GM10266 (cell line): ENCODE measurements around the gene GNB1.
"Not testable (repeated sequence)": the region's sequence is repeated elsewhere in the genome, so short reads cannot be mapped to it uniquely, and the experiment has no call there.

Experiments used
- DNase-seq: peaks from one replicate; pipeline ENCODE4 v3.0.0; 2012; ENCODE audit errors: extremely low spot score
- TF ChIP-seq, protein P1 (sequence below): IDR thresholded peaks from 2 replicates; pipeline ENCODE4 v1.5.1; 2012; ENCODE audit warnings: mild to moderate bottlenecking, low read depth; ENCODE audit not compliant: control insufficient read depth, insufficient read depth; ENCODE audit errors: missing control alignments

Gene GNB1

DNA sequence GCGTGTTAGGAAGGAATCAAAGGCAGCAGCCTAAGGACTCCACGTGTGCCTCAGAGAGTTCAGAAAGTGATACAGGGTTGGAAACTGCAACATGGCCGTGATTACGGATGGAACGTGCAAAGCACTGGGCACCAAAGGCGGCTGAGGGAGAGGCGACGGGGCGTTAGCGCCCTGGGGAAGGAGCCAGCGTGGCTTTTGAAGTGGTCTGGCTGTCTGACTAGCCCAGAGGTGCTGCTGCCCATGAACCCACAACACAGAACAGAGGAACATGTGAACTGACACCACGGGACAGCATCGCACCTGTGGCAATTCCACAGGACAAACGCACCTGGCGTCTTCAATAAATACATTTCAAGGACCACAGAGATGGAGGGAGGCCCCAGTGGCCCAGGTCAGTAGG, 46.2 kb upstream of the GNB1 start:
- DNase-seq = no peak
- TF ChIP-seq, protein P1, sequence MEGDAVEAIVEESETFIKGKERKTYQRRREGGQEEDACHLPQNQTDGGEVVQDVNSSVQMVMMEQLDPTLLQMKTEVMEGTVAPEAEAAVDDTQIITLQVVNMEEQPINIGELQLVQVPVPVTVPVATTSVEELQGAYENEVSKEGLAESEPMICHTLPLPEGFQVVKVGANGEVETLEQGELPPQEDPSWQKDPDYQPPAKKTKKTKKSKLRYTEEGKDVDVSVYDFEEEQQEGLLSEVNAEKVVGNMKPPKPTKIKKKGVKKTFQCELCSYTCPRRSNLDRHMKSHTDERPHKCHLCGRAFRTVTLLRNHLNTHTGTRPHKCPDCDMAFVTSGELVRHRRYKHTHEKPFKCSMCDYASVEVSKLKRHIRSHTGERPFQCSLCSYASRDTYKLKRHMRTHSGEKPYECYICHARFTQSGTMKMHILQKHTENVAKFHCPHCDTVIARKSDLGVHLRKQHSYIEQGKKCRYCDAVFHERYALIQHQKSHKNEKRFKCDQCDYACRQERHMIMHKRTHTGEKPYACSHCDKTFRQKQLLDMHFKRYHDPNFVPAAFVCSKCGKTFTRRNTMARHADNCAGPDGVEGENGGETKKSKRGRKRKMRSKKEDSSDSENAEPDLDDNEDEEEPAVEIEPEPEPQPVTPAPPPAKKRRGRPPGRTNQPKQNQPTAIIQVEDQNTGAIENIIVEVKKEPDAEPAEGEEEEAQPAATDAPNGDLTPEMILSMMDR = no peak

DNA sequence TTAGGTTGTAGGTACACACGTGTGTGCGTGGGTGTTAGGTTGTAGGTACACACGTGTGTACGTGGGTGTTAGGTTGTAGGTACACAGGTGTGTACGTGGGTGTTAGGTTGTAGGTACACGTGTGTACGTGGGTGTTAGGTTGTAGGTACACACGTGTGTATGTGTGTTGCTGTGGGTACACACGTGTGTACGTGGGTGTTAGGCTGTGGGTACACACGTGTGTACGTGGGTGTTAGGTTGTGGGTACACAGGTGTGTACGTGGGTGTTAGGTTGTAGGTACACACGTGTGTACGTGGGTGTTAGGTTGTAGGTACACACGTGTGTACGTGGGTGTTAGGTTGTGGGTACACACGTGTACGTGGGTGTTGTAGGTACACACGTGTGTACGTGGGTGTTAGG, 44.0 kb upstream of the GNB1 start:
- not testable (repeated sequence) for DNase-seq

DNA sequence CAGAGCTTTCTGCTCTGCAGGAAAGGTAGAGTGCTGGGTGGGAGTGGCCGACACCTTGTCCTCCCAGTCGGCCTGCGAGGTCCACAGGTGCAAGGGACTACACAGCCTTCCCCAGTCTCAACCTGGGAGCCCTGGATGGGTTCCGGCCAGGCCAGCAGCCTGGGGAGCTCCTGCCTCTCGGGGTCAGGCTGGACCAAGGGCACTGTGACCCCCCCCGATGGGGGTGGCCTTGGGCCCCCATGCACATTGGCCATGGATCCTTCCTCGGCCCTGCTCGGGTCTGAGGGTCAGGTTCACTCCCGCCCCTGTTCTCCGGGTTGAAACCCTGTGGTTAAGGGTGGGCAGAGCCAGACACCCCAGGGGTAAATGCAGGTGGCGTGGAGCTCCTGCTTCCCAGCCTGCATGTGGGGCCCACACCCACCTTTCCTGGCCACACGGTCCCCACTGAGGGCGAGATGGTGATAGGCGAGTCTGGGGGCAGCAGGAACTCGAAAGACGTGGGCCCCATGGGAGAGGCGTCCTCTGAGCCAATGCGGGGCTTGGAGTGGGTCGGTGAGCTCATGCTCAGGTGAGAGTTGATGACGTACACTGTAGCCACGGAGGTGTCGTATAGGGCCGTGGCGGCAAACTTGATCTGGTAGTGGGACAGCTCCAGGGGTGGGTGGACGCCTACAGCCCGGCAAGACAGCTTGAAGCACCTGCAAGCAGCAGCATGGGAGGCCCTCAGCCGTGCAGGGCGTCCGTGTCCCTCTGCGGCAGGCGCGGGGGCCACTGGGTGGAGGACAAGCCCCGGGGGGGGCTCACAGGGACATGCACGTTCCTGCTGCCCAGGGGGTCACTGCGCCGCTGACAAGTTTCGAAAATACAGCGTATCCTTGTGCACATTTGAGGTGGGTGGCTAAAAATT, 39.0 kb upstream of the GNB1 start:
- TF ChIP-seq, protein P1 = no peak

DNA sequence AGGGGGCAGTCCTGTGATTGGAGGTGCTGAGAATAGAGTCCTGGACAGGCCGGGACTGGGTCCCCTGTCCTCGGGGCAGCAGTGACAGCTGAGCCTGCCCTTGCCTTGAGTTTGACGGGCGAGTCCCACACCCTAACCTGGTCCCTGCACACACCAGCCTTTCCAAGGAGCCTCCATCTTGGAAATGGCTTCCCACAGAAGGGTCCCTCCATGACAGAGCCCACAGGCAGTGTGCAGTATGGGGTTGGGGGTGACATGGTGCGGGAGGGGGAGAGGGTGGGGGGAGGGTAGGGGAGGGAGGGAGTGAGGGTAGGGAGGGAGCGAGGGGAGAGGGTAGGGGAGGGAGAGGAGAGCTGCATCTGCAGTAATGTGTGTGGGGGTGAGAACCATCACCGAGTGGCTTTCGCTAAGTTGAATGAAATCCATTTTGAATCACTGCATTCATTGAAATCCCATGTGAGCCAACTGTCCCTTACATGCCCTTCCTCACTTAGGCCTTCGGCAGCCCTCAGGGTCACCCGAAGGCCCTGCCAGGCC, 38.3 kb upstream of the GNB1 start:
- TF ChIP-seq, protein P1 = no peak
- DNase-seq = no peak

More for the DNA sequence above, 39.0 kb upstream of the GNB1 start:
- DNase-seq = no peak

DNA sequence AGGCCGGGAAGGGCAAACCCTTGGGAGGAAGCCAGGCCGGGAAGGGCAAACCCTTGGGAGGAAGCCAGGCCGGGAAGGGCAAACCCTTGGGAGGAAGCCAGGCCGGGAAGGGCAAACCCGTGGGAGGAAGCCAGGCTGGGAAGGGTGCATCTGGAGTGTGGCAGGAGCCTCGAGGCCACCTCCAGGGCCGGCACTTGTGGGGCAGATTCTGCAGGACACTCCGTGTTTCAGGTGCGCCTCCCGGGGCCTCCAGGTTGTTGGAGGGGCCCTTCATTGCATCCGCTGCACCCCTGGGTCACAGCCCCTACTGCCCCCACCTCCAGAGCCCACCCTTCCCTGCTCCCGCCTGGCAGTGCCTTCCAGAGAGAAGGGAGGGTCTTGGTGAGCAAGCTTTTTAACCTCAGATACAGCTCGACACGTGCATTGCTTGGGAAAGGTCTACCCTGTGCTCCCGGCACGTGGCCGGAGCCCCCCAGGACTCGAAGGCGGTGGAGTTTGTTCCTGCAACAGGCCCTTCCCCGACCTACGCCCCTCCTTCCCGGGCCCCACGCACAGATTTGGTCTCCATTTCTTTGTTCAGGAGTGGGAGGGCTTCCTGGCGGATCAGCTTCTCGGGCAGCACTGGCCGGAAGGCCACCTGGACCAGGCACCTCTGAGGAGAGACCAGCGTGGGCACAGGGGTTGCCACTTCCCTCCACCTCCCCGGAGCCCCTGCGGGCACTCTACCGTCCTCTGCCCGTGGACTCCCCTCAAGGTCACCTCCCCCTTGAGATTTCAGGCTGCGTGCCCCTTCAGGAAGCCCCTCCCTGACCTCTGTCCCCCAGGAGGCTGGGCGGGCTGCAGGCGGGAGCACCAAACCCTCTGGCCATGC, 37.6 kb upstream of the GNB1 start:
- TF ChIP-seq, protein P1 = no peak
- no peak for DNase-seq

DNA sequence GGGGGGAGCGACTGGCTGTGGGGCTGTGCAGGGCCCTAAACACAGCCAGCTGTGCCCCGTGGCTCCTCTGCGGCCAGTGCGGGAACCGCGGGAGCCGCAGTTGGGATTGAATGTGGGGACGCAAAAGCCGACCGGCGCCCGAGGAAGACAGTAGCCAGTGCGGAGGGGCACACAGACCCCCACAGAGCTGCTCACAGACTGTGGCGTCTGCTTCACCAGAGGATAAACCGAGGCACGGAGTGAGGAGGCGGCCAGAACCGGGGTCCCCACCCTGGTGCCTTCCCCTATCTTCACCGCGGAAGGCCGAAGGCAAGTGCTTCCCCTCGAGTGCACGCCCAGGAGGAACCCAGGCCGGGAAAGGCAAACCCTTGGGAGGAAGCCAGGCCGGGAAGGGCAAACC, 36.9 kb upstream of the GNB1 start:
- DNase-seq = no peak
- TF ChIP-seq, protein P1 = no peak

DNA sequence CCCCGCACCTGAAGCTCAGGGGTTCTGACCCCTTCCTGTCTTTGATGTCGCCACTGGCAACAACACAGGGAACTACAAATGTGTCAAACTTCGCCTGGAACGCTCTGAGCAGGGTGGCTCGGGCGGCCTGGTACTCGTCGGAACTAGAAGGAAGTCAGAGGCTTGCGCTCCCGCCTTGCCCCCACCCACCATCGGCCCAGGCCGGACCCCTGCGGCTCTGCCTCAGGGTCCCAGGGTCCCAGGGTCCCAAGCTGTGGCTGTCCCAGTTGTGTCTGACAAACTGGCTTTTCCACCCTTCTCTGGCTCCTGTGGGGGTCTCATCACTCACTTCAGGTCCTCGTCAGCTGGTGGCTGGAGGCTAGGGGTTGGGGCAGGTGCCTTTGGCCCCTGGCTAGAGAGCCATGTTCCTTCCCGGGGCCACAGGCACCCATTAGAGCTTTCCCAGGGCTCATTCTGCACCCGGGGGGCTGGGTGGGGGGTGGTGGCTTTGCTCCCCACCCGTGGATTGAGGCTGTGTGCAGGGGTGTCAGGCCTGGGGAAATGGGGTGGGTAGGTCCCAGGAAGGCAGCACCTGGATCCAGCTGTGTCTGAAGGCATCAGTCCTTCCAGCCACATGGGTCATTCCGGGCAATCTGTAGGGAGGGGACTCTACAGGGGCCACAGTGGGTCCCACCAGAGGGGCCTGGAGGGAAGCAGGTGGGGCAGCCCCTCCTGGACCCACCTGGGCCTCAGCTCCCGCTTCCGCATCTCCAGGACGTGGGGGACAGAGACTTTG, 36.2 kb upstream of the GNB1 start:
- TF ChIP-seq, protein P1 = no peak
- no peak for DNase-seq
